K562 treated with DMSO at 1 percent for 4 hours (cell line): Measurements from ENCODE around the gene UBE2C. TPM values are rescaled to one million over a fixed set of nuclear protein-coding genes. Genes with fewer than 3 reads are reported as not detected.

Experiments used
- total RNA-seq: library from RNA; unstranded; fragments of 300-600 nt; gene quantifications from 2 replicates; pipeline ENCODE4 v1.2.3, GENCODE V29; 2022; ENCODE audit not compliant: insufficient read depth

Gene UBE2C
- total RNA-seq, result 3.3 and 5.4 TPM in 2 replicates

GRCh38 chr20:45812157-45813005 lies at the start of gene UBE2C:
TSS of gene UBE2C (plus strand) at chr20:45812644. CDS start at chr20:45812696, 52 bp downstream.

GRCh38 chr20:45827030-45827652 lies 14.7 kb downstream of the UBE2C start, which contains the start of gene TNNC2:
TSS of gene TNNC2 (minus strand) at chr20:45827312. CDS start at chr20:45827248, 64 bp downstream.

GRCh38 chr20:45833030-45833882 lies 20.8 kb downstream of the UBE2C start, which contains the start of gene SNX21:
TSS of gene SNX21 (plus strand) at chr20:45833799. CDS start at chr20:45833920, 121 bp downstream.

GRCh38 chr20:45857114-45857881 lies 44.9 kb downstream of the UBE2C start, which contains the start of the genes ACOT8 and ZSWIM3:
TSS of gene ACOT8 (minus strand) at chr20:45857392. CDS start at chr20:45857315, 77 bp downstream.
TSS of gene ZSWIM3 (plus strand) at chr20:45857614. CDS start at chr20:45857826, 212 bp downstream.

Other genes starting within 250 kb of the UBE2C start
- gene WFDC8, start 233.4 kb upstream of the UBE2C start, total RNA-seq, result not detected in 2 replicates
- gene WFDC10A, start 182.9 kb upstream of the UBE2C start, total RNA-seq, result not detected in 2 replicates
- gene WFDC9, start 181.4 kb upstream of the UBE2C start, total RNA-seq, result not detected in 2 replicates
- gene WFDC11, start 142.4 kb upstream of the UBE2C start, total RNA-seq, result not detected in 2 replicates
- not detected in 2 replicates for gene WFDC13, start 110.6 kb upstream of the UBE2C start, total RNA-seq
- gene WFDC10B, start 107.6 kb upstream of the UBE2C start, total RNA-seq, result not detected in 2 replicates
- gene SPINT4, start 90.3 kb upstream of the UBE2C start, total RNA-seq, result not detected in 2 replicates
- gene WFDC3, start 20.8 kb upstream of the UBE2C start, total RNA-seq, result not detected in 2 replicates
- gene DNTTIP1, start 20.7 kb upstream of the UBE2C start, total RNA-seq, result 30.5 and 47.2 TPM in 2 replicates
- not detected in 2 replicates for gene TNNC2, start 14.7 kb downstream of the UBE2C start, total RNA-seq
- gene SNX21, start 21.2 kb downstream of the UBE2C start, total RNA-seq, result 0.53 and 2.0 TPM in 2 replicates
- 50.2 and 57.2 TPM in 2 replicates for gene ACOT8, start 44.7 kb downstream of the UBE2C start, total RNA-seq
- 9.4 and 9.8 TPM in 2 replicates for gene ZSWIM3, start 45.0 kb downstream of the UBE2C start, total RNA-seq
- 14.2 and 15.1 TPM in 2 replicates for gene ZSWIM1, start 68.6 kb downstream of the UBE2C start, total RNA-seq
- gene SPATA25, start 75.0 kb downstream of the UBE2C start, total RNA-seq, result not detected in 2 replicates
- gene NEURL2, start 78.6 kb downstream of the UBE2C start, total RNA-seq, result 2.0 and 5.7 TPM in 2 replicates
- gene CTSA, start 78.7 kb downstream of the UBE2C start, total RNA-seq, result 69.3 and 82.0 TPM in 2 replicates
- 27.6 and 40.1 TPM in 2 replicates for gene PLTP, start 99.5 kb downstream of the UBE2C start, total RNA-seq
- gene PCIF1, start 122.0 kb downstream of the UBE2C start, total RNA-seq, result 21.4 and 22.9 TPM in 2 replicates
- gene ZNF335, start 159.6 kb downstream of the UBE2C start, total RNA-seq, result 10.8 and 14.9 TPM in 2 replicates
- gene MMP9, start 196.3 kb downstream of the UBE2C start, total RNA-seq, result 0.52 TPM in 1 of 2 replicates, not detected in the other
- 11.8 and 15.5 TPM in 2 replicates for gene SLC12A5, start 216.6 kb downstream of the UBE2C start, total RNA-seq